ENCODE measurements around the gene FBXL15.
A peak's percentile ranks its signal among the peaks of the same experiment; 100 is the strongest.

FBXL15 gene

GRCh38 chr10:102411341-102412255, 9.0 kb upstream of the FBXL15 start:
- DNase-seq, result no peak

- DNase-seq, result no peak
Measured at GRCh38 chr10:102412293-102412692, 8.3 kb upstream of the FBXL15 start.

GRCh38 chr10:102413053-102413705, 7.5 kb upstream of the FBXL15 start:
- no peak for DNase-seq

- DNase-seq, result no peak
Measured at GRCh38 chr10:102413806-102414561, 6.7 kb upstream of the FBXL15 start.

- no peak for DNase-seq
Measured at GRCh38 chr10:102414749-102415148, 5.9 kb upstream of the FBXL15 start.

- DNase-seq, result no peak
Measured at GRCh38 chr10:102416283-102416682, 4.4 kb upstream of the FBXL15 start.

GRCh38 chr10:102416695-102417094, 3.9 kb upstream of the FBXL15 start:
- DNase-seq, result no peak

GRCh38 chr10:102418622-102419268, 1.9 kb upstream of the FBXL15 start, which contains the start of gene PSD:
PSD (minus strand) TSS chr10:102418785; CDS start chr10:102417038, 1,747 bp downstream.
- no peak for DNase-seq

GRCh38 chr10:102419269-102420180, 1.1 kb upstream of the FBXL15 start:
- DNase-seq, result peak; percentile 66

- DNase-seq, result no peak
Measured at GRCh38 chr10:102420181-102420713, 389 bp upstream of the FBXL15 start.

- no peak for DNase-seq
Measured at GRCh38 chr10:102421507-102421756, 796 bp downstream of the FBXL15 start.

- DNase-seq, result no peak
Measured at GRCh38 chr10:102421757-102422512, 1.3 kb downstream of the FBXL15 start.

GRCh38 chr10:102422545-102423129, 2.0 kb downstream of the FBXL15 start:
- DNase-seq, result peak; percentile 54

- no peak for DNase-seq
Measured at GRCh38 chr10:102423372-102423968, 2.8 kb downstream of the FBXL15 start.

- DNase-seq, result no peak
Measured at GRCh38 chr10:102424145-102424544, 3.5 kb downstream of the FBXL15 start.

GRCh38 chr10:102424916-102425315, 4.3 kb downstream of the FBXL15 start:
- DNase-seq, result no peak

- DNase-seq, result no peak
Measured at GRCh38 chr10:102425444-102425843, 4.8 kb downstream of the FBXL15 start.

GRCh38 chr10:102426803-102427287, 6.2 kb downstream of the FBXL15 start:
- no peak for DNase-seq

GRCh38 chr10:102429468-102429867, 8.8 kb downstream of the FBXL15 start:
- DNase-seq, result no peak

Measured in activated naive CD4-positive, alpha-beta T cell treated with anti-CD3 and anti-CD28 coated beads, Interleukin-2, amount 50 U/mL, for 16 hours (primary cell).